Right lobe of liver (tissue), 4 donors: ENCODE measurements around the gene ANKS1B.

Experiments
- CTCF ChIP-seq, 4 donors: fragments of 200-600 bp in 3 of 4; fragments of 450-650 bp in 1 of 4; IDR thresholded peaks; one replicate each; pipeline versions ENCODE4 v1.5.1 to v1.8.0; 2016 to 2022; ENCODE audit warnings: antibody characterized with exemption in 4 of 4, mild to moderate bottlenecking in 2 of 4
- POLR2A ChIP-seq: fragments of 450-650 bp; IDR thresholded peaks from one replicate; pipeline ENCODE4 v1.6.1; 2017; ENCODE audit warnings: antibody characterized with exemption, mild to moderate bottlenecking
- donor health status: DM: no; HTN: no; CAD: no.
- donor health status: DM: no; HTN: no; CAD: no.
- donor health status: DM: no; HTN: yes; CAD: no.

- TF ChIP-seq CTCF (IDR thresholded peaks at IDR 0.05) (no peak), POLR2A (no peak)
These were observed 831.4 kb downstream of the ANKS1B start for GRCh38 chr12:99153293-99153692.
